Measurements from ENCODE around the gene BIRC2.

Gene BIRC2

GRCh38 chr11:102413497-102413896 is 66.5 kb downstream of the BIRC2 start:
- no peak for DNase-seq (ENCODE audit: low read depth)
- no peak for TF ChIP-seq CTCF (conservative IDR thresholded peaks at IDR 0.05; ENCODE audit: low read depth, low read length)
- no peak overlapping the region for H3K4me3 ChIP-seq (ENCODE audit: low read depth, low read length)

GRCh38 chr11:102414559-102414958 is 67.5 kb downstream of the BIRC2 start:
- DNase-seq (ENCODE audit: low read depth): no peak
- no peak for TF ChIP-seq CTCF (conservative IDR thresholded peaks at IDR 0.05; ENCODE audit: low read depth, low read length)
- no peak overlapping the region for H3K4me3 ChIP-seq (ENCODE audit: low read depth, low read length)

- no peak overlapping the region for H3K4me3 ChIP-seq (ENCODE audit: low read depth, low read length)
- DNase-seq (ENCODE audit: low read depth): no peak
- no peak for TF ChIP-seq CTCF (conservative IDR thresholded peaks at IDR 0.05; ENCODE audit: low read depth, low read length)
Observed at GRCh38 chr11:102415304-102415916, 68.4 kb downstream of the BIRC2 start.

GRCh38 chr11:102416976-102417375 is 70.0 kb downstream of the BIRC2 start:
- DNase-seq (ENCODE audit: low read depth): no peak
- H3K4me3 ChIP-seq (ENCODE audit: low read depth, low read length): no peak overlapping the region

GRCh38 chr11:102419181-102419580 is 72.2 kb downstream of the BIRC2 start:
- no peak for TF ChIP-seq CTCF (conservative IDR thresholded peaks at IDR 0.05; ENCODE audit: low read depth, low read length)
- H3K4me3 ChIP-seq (ENCODE audit: low read depth, low read length): no peak overlapping the region
- no peak for DNase-seq (ENCODE audit: low read depth)

More at GRCh38 chr11:102416976-102417375, 70.0 kb downstream of the BIRC2 start:
- no peak for TF ChIP-seq CTCF (conservative IDR thresholded peaks at IDR 0.05; ENCODE audit: low read depth, low read length)

- H3K4me3 ChIP-seq (ENCODE audit: low read depth, low read length): no peak overlapping the region
- DNase-seq (ENCODE audit: low read depth): no peak
- TF ChIP-seq CTCF (conservative IDR thresholded peaks at IDR 0.05; ENCODE audit: low read depth, low read length): no peak
Observed at GRCh38 chr11:102420547-102420946, 73.5 kb downstream of the BIRC2 start.

GRCh38 chr11:102421261-102421660 is 74.2 kb downstream of the BIRC2 start:
- no peak for TF ChIP-seq CTCF (conservative IDR thresholded peaks at IDR 0.05; ENCODE audit: low read depth, low read length)
- no peak overlapping the region for H3K4me3 ChIP-seq (ENCODE audit: low read depth, low read length)
- no peak for DNase-seq (ENCODE audit: low read depth)
